ENCODE measurements around the gene RLN3.
"Not testable (repeated sequence)": the region's sequence is repeated elsewhere in the genome, so short reads cannot be mapped to it uniquely, and the experiment has no call there.

RLN3 gene

GRCh38 chr19:14023404-14024235 is 4.3 kb upstream of the RLN3 start:
- no peak for DNase-seq

GRCh38 chr19:14026652-14027192 is 1.2 kb upstream of the RLN3 start:
- DNase-seq: not testable (repeated sequence)

- DNase-seq: no peak
These were observed 953 bp downstream of the RLN3 start for GRCh38 chr19:14028901-14029300.

GRCh38 chr19:14030997-14031718 is 3.2 kb downstream of the RLN3 start:
- DNase-seq: no peak

- DNase-seq: peak; percentile 26
These were observed 4.0 kb downstream of the RLN3 start, which contains the start of gene IL27RA for GRCh38 chr19:14031719-14032480. Gene IL27RA, plus strand, starts transcription at chr19:14031762. Its CDS starts 111 bp downstream, at chr19:14031873.

- DNase-seq: no peak
These were observed 6.0 kb downstream of the RLN3 start for GRCh38 chr19:14033946-14034345.

GRCh38 chr19:14035159-14035558 is 7.2 kb downstream of the RLN3 start:
- DNase-seq: not testable (repeated sequence)

GRCh38 chr19:14035706-14036105 is 7.8 kb downstream of the RLN3 start:
- no peak for DNase-seq

GRCh38 chr19:14039181-14039580 is 11.2 kb downstream of the RLN3 start:
- DNase-seq: no peak

- not testable (repeated sequence) for DNase-seq
These were observed 15.0 kb downstream of the RLN3 start for GRCh38 chr19:14042659-14043608.

GRCh38 chr19:14047866-14048265 is 19.9 kb downstream of the RLN3 start:
- not testable (repeated sequence) for DNase-seq

GRCh38 chr19:14048443-14049153 is 20.6 kb downstream of the RLN3 start:
- no peak for DNase-seq

GRCh38 chr19:14050512-14050911 is 22.6 kb downstream of the RLN3 start:
- no peak for DNase-seq

GRCh38 chr19:14050961-14051360 is 23.0 kb downstream of the RLN3 start:
- not testable (repeated sequence) for DNase-seq

GRCh38 chr19:14051980-14052379 is 24.0 kb downstream of the RLN3 start:
- DNase-seq: no peak

- DNase-seq: no peak
These were observed 24.5 kb downstream of the RLN3 start for GRCh38 chr19:14052470-14052869.

- DNase-seq: no peak
These were observed 25.1 kb downstream of the RLN3 start for GRCh38 chr19:14053032-14053431.

- no peak for DNase-seq
These were observed 25.6 kb downstream of the RLN3 start for GRCh38 chr19:14053500-14053899.

- no peak for DNase-seq
These were observed 26.2 kb downstream of the RLN3 start for GRCh38 chr19:14054099-14054498.

- DNase-seq: no peak
These were observed 26.8 kb downstream of the RLN3 start for GRCh38 chr19:14054721-14055120.

GRCh38 chr19:14055396-14055795 is 27.4 kb downstream of the RLN3 start:
- DNase-seq: no peak

All from amniotic stem cell (primary cell).